GM21367 (cell line): Measurements from ENCODE around the gene AP5S1.
"Not testable (repeated sequence)": the region's sequence is repeated elsewhere in the genome, so short reads cannot be mapped to it uniquely, and the experiment has no call there.

Source experiments
- ATAC-seq: cut with Tn5 transposase; IDR thresholded peaks from one replicate; pipeline ENCODE4 v1.9.1; 2021; ENCODE audit not compliant: unreplicated experiment

The AP5S1 gene

GRCh38 chr20:3811467-3812258 lies 8.7 kb upstream of the AP5S1 start:
- ATAC-seq: no peak

GRCh38 chr20:3812259-3812681 lies 8.1 kb upstream of the AP5S1 start:
- ATAC-seq: no peak

GRCh38 chr20:3812975-3813847 lies 7.1 kb upstream of the AP5S1 start:
- no peak for ATAC-seq

- ATAC-seq: no peak
These were observed 6.3 kb upstream of the AP5S1 start for GRCh38 chr20:3813848-3814581.

- ATAC-seq: no peak
These were observed 5.3 kb upstream of the AP5S1 start for GRCh38 chr20:3814928-3815495.

- ATAC-seq: no peak
These were observed 4.5 kb upstream of the AP5S1 start for GRCh38 chr20:3815703-3816315.

GRCh38 chr20:3818155-3819151 lies 1.9 kb upstream of the AP5S1 start:
- no peak for ATAC-seq

GRCh38 chr20:3819411-3820047 lies 818 bp upstream of the AP5S1 start:
- no peak for ATAC-seq

GRCh38 chr20:3820901-3821727 lies 767 bp downstream of the AP5S1 start:
- ATAC-seq: no peak

- ATAC-seq: no peak
These were observed 1.6 kb downstream of the AP5S1 start for GRCh38 chr20:3821996-3822395.

GRCh38 chr20:3823881-3824280 lies 3.5 kb downstream of the AP5S1 start:
- ATAC-seq: no peak

- ATAC-seq: no peak
These were observed 5.2 kb downstream of the AP5S1 start for GRCh38 chr20:3825526-3825925.

GRCh38 chr20:3826420-3826819 lies 6.1 kb downstream of the AP5S1 start:
- no peak for ATAC-seq

GRCh38 chr20:3828798-3829197 lies 8.5 kb downstream of the AP5S1 start:
- ATAC-seq: no peak

- ATAC-seq: not testable (repeated sequence)
These were observed 9.5 kb downstream of the AP5S1 start for GRCh38 chr20:3829891-3830290.

- ATAC-seq: no peak
These were observed 15.8 kb downstream of the AP5S1 start for GRCh38 chr20:3836132-3836531.

- no peak for ATAC-seq
These were observed 19.0 kb downstream of the AP5S1 start for GRCh38 chr20:3839328-3839727.

GRCh38 chr20:3840201-3840600 lies 19.9 kb downstream of the AP5S1 start:
- ATAC-seq: not testable (repeated sequence)
